ENCODE measurements around the gene SNX14. TPM values are rescaled to one million over a fixed set of nuclear protein-coding genes. Genes with fewer than 3 reads are reported as not detected.

Gene SNX14
- total and polyA plus RNA-seq, 10 of the 15 experiments (the other 5 are each of a cell fraction or from before 2014, with no cell fraction given): 34.2 to 122 (median 51.0) TPM

DNA sequence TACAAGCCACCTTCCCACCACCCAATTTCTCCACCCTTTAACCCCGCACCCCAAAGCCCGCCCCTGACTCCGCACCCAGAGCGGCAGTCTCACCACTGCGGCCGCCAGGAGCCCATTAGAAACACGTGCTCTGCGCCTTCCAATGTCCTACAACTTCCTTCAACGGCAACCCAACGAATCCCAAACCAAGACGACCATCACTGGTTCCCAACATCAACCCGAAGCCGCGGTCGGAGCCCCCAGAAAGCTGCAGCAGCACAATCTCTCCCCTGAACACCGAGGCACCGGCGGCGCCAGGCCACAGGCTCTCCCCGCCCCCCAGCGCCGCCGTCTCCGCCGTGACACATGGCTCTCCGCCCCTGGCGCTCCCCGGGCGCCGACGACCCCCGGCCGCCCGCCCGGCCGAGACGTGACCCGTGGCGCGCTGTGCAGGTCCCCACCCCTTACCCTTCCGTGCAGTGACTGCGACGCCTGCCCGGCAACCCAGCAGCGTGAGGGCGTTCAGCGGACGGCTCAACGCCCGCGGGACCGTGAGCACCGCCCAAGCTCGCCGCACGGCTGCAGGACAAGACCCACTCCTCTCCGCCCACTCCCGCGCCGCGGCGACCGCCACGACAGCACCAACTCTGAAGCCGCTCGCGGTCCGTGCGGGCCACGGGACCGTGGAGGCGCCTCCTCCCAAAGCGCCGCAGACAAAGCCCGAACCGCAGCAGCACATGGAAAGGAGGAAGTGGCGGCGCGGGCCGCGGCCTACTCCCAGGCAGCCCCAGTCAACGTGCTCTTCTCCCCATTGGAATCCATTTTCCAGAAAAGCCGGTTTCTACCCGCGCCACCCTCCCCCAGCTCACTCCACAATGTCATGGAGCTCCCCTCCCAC lies 48.5 kb upstream of the SNX14 start (continued):
- no peak for TF ChIP-seq RELA (IDR thresholded peaks at IDR 0.05; ENCODE audit: borderline replicate concordance, partially characterized antibody)
- TF ChIP-seq ZNF207 (IDR thresholded peaks at IDR 0.05; ENCODE audit: borderline replicate concordance): no peak
- TF ChIP-seq, protein P1, sequence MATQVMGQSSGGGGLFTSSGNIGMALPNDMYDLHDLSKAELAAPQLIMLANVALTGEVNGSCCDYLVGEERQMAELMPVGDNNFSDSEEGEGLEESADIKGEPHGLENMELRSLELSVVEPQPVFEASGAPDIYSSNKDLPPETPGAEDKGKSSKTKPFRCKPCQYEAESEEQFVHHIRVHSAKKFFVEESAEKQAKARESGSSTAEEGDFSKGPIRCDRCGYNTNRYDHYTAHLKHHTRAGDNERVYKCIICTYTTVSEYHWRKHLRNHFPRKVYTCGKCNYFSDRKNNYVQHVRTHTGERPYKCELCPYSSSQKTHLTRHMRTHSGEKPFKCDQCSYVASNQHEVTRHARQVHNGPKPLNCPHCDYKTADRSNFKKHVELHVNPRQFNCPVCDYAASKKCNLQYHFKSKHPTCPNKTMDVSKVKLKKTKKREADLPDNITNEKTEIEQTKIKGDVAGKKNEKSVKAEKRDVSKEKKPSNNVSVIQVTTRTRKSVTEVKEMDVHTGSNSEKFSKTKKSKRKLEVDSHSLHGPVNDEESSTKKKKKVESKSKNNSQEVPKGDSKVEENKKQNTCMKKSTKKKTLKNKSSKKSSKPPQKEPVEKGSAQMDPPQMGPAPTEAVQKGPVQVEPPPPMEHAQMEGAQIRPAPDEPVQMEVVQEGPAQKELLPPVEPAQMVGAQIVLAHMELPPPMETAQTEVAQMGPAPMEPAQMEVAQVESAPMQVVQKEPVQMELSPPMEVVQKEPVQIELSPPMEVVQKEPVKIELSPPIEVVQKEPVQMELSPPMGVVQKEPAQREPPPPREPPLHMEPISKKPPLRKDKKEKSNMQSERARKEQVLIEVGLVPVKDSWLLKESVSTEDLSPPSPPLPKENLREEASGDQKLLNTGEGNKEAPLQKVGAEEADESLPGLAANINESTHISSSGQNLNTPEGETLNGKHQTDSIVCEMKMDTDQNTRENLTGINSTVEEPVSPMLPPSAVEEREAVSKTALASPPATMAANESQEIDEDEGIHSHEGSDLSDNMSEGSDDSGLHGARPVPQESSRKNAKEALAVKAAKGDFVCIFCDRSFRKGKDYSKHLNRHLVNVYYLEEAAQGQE (IDR thresholded peaks at IDR 0.05; ENCODE audit: low read depth, low read length): no peak
- no peak for TF ChIP-seq MEF2A (IDR thresholded peaks at IDR 0.05; ENCODE audit: insufficient read depth, low read depth, low read length)
- no peak for TF ChIP-seq ETV6 (conservative IDR thresholded peaks at IDR 0.05 in 1 of 2, IDR thresholded peaks at IDR 0.05 in 1 of 2; ENCODE audit: borderline replicate concordance in 1 of 2, low read depth in 1 of 2)
- TF ChIP-seq, protein P2, sequence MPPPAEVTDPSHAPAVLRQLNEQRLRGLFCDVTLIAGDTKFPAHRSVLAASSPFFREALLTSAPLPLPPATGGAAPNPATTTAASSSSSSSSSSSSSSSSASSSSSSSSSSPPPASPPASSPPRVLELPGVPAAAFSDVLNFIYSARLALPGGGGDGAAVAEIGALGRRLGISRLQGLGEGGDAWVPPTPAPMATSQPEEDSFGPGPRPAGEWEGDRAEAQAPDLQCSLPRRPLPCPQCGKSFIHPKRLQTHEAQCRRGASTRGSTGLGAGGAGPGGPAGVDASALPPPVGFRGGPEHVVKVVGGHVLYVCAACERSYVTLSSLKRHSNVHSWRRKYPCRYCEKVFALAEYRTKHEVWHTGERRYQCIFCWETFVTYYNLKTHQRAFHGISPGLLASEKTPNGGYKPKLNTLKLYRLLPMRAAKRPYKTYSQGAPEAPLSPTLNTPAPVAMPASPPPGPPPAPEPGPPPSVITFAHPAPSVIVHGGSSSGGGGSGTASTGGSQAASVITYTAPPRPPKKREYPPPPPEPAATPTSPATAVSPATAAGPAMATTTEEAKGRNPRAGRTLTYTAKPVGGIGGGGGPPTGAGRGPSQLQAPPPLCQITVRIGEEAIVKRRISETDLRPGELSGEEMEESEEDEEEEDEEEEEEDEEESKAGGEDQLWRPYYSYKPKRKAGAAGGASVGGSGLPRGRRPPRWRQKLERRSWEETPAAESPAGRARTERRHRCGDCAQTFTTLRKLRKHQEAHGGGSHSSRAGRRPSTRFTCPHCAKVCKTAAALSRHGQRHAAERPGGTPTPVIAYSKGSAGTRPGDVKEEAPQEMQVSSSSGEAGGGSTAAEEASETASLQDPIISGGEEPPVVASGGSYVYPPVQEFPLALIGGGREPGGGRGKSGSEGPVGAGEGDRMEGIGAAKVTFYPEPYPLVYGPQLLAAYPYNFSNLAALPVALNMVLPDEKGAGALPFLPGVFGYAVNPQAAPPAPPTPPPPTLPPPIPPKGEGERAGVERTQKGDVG (CRISPR knock-in tag; IDR thresholded peaks at IDR 0.05): no peak
- TF ChIP-seq JUNB (IDR thresholded peaks at IDR 0.05): no peak
- TF ChIP-seq SMARCA5 (IDR thresholded peaks at IDR 0.05): no peak
- TF ChIP-seq ZNF24 (IDR thresholded peaks at IDR 0.05): no peak
- TF ChIP-seq, protein P3, sequence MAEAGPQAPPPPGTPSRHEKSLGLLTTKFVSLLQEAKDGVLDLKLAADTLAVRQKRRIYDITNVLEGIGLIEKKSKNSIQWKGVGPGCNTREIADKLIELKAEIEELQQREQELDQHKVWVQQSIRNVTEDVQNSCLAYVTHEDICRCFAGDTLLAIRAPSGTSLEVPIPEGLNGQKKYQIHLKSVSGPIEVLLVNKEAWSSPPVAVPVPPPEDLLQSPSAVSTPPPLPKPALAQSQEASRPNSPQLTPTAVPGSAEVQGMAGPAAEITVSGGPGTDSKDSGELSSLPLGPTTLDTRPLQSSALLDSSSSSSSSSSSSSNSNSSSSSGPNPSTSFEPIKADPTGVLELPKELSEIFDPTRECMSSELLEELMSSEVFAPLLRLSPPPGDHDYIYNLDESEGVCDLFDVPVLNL (IDR thresholded peaks at IDR 0.05; ENCODE audit: low read depth, low read length): no peak
- TF ChIP-seq IKZF1 (conservative IDR thresholded peaks at IDR 0.05): peak; percentile 66
- no peak for TF ChIP-seq GABPA (IDR thresholded peaks at IDR 0.05; ENCODE audit: low read depth)
- TF ChIP-seq KDM1A (IDR thresholded peaks at IDR 0.05; ENCODE audit: borderline replicate concordance): no peak
- peak; percentile 87; the same call in 1 of the 2 replicates for TF ChIP-seq LARP7 (IDR thresholded peaks at IDR 0.05)
- TF ChIP-seq TCF3 (IDR thresholded peaks at IDR 0.05; ENCODE audit: borderline replicate concordance, insufficient read depth, low read depth, low read length): no peak
- no peak for TF ChIP-seq ZNF384 (IDR thresholded peaks at IDR 0.05; ENCODE audit: borderline replicate concordance, low read depth, low read length)
- TF ChIP-seq RAD51 (IDR thresholded peaks at IDR 0.05): peak; percentile 66
- TF ChIP-seq YY1 (IDR thresholded peaks at IDR 0.05; ENCODE audit: low read depth, low read length): no peak
- no peak for TF ChIP-seq YBX1 (IDR thresholded peaks at IDR 0.05)
- no peak for TF ChIP-seq ZNF622 (IDR thresholded peaks at IDR 0.05)
- TF ChIP-seq CBFB (IDR thresholded peaks at IDR 0.05; ENCODE audit: low read depth): no peak
- 0 out of 3 replicates have a peak, but pooled peaks of 1 of the 2 experiments have one; percentile 5 for TF ChIP-seq EGR1 (IDR thresholded peaks at IDR 0.05; ENCODE audit: borderline replicate concordance in 1 of 2, low read depth in 2 of 2, low read length in 2 of 2)
